ENCODE results near the gene SGK1.

GRCh38 chr6:134173936-134174671 is 143.8 kb downstream of the SGK1 start:
- TF ChIP-seq CTCF (IDR thresholded peaks at IDR 0.05; ENCODE audit: low read length): peak; percentile 87
- TF ChIP-seq EZH2 (IDR thresholded peaks at IDR 0.05; ENCODE audit: borderline replicate concordance, low read length): no peak
